Measurements from ENCODE around the gene PLEKHA7.

- TF ChIP-seq CTCF (optimal IDR thresholded peaks at IDR 0.05 in 1 of 3, IDR thresholded peaks at IDR 0.05 in 1 of 3, conservative IDR thresholded peaks at IDR 0.05 in 1 of 3; ENCODE audit: extremely low read depth in 1 of 3, insufficient read depth in 2 of 3, low read length in 3 of 3) (no peak), EZH2 (IDR thresholded peaks at IDR 0.05; ENCODE audit: low read length) (no peak)
These were observed 40.8 kb downstream of the PLEKHA7 start for GRCh38 chr11:16973338-16973964.

Measured in keratinocyte (primary cell).